HG02763 (cell line): Measurements from ENCODE around the gene FBXW12.
"Not testable (repeated sequence)": the region's sequence is repeated elsewhere in the genome, so short reads cannot be mapped to it uniquely, and the experiment has no call there.

Experiments used
- ATAC-seq: cut with Tn5 transposase; IDR thresholded peaks from one replicate; pipeline ENCODE4 v1.9.1; 2021; ENCODE audit warnings: mild to moderate bottlenecking, moderate library complexity; ENCODE audit not compliant: unreplicated experiment

FBXW12 gene

GRCh38 chr3:48372862-48373435 is 930 bp downstream of the FBXW12 start:
- ATAC-seq, result no peak

GRCh38 chr3:48387634-48388033 is 15.6 kb downstream of the FBXW12 start:
- no peak for ATAC-seq

GRCh38 chr3:48388966-48389365 is 16.9 kb downstream of the FBXW12 start:
- no peak for ATAC-seq

- ATAC-seq, result no peak
Observed at GRCh38 chr3:48394391-48394790, 22.4 kb downstream of the FBXW12 start.

GRCh38 chr3:48395714-48396113 is 23.7 kb downstream of the FBXW12 start:
- ATAC-seq, result no peak

GRCh38 chr3:48397767-48398681 is 26.0 kb downstream of the FBXW12 start:
- ATAC-seq, result no peak

- ATAC-seq, result no peak
Observed at GRCh38 chr3:48398701-48399386, 26.8 kb downstream of the FBXW12 start.

GRCh38 chr3:48399387-48400172 is 27.6 kb downstream of the FBXW12 start:
- no peak for ATAC-seq

- peak; percentile 54 for ATAC-seq
Observed at GRCh38 chr3:48400824-48401433, 28.9 kb downstream of the FBXW12 start.

GRCh38 chr3:48401434-48401901 is 29.4 kb downstream of the FBXW12 start:
- ATAC-seq, result not testable (repeated sequence)

- ATAC-seq, result no peak
Observed at GRCh38 chr3:48402281-48402732, 30.3 kb downstream of the FBXW12 start.

GRCh38 chr3:48402907-48403306 is 30.9 kb downstream of the FBXW12 start:
- no peak for ATAC-seq

GRCh38 chr3:48403533-48404439 is 31.8 kb downstream of the FBXW12 start:
- ATAC-seq, result no peak

- no peak for ATAC-seq
Observed at GRCh38 chr3:48404440-48405342, 32.7 kb downstream of the FBXW12 start.

GRCh38 chr3:48405343-48405881 is 33.4 kb downstream of the FBXW12 start:
- ATAC-seq, result no peak

GRCh38 chr3:48405971-48406370 is 34.0 kb downstream of the FBXW12 start:
- ATAC-seq, result no peak

GRCh38 chr3:48406443-48407431 is 34.7 kb downstream of the FBXW12 start:
- no peak for ATAC-seq
